ENCODE results near the gene PIGL.
A peak's percentile ranks its signal among the peaks of the same experiment; 100 is the strongest.
"Not testable (repeated sequence)": the region's sequence is repeated elsewhere in the genome, so short reads cannot be mapped to it uniquely, and the experiment has no call there.

Gene PIGL

DNA sequence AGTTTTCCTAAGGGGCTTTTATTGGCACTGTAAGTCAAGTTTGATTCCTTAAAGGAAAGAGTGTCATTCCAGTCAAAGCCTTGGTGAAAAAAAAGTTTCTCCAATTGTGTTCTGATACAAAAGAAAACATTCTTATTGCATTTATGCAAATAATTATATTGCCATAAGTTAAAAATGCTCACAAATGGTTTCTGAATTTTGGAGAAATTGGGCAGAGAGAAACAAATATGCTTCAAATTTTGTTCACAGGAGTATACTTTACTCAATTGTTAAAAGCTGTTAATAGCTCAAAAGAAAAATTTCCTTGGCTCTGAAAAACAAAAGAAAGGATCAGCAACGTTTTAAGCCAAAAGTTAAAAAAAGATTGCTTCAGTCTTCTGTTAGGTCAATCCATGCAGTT lies 60.2 kb downstream of the PIGL start:
- DNase-seq: no peak

DNA sequence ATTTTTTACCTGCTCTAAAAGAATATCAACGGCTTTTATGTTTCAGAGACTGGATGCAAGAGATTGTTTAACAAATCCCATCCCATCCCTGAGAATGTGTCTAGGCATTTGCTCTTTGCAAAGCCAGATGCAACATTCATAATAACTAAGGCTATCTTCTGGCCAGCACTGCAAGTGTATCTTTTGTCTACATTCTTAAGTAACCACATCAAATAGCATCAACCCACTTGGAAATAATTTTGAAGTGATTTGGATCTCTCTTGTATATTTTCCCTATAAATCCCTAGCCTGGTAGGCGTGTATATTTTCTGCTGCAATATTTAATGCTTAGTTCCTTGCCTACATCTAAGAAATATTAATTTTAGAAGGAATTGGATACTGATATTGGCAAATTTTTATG lies 64.3 kb downstream of the PIGL start:
- no peak for DNase-seq

DNA sequence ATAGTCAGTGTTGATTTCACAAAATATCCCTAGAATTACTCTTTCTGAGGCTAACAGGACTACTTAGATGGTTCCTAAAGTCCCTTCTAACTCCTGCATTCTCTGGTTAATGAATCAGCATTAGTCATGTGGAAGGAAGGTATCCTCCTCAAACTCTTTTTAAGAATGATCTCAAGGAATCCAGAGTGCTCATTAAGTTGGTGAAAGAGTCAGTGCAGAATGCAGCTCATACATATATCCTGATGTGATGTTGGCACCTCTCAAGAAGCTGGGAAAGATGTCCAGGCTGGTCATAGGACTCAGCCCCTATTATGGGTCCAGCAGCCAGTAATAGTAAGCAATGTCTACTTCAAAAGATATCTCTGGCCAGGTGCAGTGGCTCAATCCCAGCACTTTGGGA lies 65.5 kb downstream of the PIGL start:
- DNase-seq: no peak

DNA sequence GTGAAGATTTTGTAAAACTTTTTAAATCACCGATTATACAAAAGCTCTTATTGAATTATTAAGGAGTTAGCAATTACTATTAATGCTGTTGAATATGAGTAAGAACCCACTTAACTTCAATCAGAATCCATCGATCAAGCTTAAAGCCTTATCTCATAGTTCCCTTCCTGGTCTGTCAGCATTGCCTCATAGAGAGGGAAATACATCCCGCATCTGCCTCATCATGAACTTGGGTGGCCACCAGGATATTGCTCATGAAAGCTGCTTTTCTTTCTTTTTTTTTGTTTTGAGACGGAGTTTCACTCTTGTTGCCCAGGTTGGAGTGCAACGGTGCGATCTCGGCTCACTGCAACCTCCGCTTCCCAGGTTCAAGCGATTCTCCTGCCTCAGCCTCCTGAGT lies 66.7 kb downstream of the PIGL start:
- no peak for DNase-seq

DNA sequence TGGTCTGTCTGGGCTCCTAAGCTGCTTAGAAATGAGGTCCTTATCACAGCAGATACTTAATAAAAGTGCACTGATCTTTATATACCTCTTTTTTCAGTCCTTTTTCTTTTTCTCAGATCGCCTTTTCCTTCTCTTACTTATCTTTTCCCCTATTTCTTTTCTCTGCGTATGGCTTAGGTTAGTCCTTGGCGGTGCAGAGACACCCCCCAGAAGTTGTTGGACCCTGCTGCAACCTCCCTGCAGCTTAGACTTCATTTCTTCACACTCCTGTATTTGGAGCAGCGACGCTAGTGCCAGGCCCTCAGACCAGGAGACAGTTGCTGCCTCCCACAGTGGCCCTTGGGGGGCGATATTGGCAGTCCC lies 68.6 kb downstream of the PIGL start:
- DNase-seq: no peak

DNA sequence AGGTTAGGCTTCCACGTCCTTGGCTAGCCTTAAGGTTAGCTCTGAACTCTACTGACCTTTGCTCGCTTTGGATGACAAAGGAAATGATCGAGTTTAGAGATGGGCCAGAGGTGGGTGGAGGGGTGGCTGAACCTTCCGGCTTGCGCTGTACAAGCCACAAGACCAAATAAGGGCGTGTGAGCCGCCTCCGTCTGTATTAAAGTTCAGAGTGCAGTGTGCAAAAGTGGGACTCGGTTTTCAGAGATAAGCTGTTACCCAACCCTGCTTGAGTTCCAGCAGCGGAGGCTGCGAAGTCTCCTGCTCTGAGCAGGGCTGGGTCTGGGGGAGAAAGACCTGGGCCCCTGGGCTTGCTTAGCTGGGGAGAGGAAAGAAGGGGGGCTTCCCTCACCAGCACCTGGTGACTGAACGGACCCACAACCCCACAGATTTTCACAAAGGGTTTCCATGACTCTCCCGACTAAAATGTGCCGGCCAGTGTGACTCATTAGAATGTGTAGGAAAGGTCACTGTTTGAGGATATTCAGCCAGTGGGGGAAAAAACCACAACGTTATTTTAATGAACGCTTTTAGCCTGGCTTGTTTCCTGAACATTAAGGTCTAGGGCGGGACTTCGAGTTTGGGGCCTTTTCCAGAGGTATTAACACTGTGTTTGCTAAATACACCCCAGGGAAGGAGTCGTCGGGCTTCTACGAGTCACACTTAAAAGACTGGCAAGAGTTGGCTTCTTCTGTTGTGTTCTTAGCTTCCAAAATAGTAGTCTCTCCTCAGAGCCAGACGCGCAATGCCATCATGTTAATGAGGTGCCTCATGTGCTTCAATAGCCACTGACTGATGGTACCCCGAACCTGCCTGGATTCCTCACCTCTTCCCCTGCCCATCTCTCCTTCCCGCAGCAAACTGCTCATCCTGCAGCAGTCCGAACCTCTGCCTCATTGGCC lies 69.3 kb downstream of the PIGL start:
- DNase-seq: peak; percentile 69

DNA sequence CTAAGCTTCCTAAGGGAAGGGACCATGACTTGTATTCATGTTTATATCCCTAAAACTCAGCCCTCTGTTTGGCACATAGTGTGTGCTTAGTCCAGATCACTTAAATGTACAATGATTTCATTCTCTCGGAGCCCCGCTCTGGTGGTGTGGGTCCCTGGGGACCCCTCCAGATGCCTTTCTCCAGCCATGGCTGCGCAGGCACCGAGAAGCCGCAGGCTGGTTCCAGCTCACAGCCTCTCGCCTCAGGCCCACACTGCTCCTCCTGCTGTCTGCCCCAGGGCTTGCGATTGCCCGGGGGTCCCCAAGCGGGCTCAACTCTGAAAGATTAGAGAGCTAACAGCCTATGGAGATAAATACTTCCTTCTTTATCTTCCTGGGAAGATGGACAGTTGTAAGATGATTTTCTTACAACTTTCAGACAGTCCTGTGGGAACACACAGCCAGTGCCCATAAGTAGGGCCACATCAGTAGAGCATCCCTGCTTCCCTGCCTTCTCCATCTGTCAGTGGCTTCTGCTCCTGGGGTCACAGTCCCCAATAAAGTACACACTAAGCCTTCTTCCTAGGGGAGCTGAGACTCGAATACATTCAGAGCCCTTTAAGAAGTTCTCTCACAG lies 70.0 kb downstream of the PIGL start:
- DNase-seq: no peak

DNA sequence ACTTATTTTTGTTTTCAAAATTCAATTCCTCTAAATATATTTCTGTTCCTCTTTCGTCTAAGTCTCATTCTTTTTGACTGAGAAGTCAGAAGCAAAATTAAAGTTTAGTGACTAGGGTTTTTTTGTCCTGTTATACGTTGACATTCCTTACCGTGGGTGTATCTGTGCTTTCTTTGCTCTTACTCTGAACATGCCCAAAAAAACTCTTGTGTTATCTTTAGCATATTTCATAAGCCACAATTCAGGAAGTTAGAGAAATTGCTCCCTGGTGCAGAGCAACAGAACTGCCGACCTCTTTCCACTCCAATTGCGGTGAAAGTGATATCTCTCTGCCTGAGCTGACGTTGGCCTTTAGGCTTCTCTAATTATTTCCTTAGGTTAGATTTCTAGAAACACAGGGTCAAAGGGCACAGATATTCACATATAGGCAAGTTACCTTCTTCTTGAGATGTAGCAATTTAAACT lies 70.6 kb downstream of the PIGL start:
- no peak for DNase-seq

DNA sequence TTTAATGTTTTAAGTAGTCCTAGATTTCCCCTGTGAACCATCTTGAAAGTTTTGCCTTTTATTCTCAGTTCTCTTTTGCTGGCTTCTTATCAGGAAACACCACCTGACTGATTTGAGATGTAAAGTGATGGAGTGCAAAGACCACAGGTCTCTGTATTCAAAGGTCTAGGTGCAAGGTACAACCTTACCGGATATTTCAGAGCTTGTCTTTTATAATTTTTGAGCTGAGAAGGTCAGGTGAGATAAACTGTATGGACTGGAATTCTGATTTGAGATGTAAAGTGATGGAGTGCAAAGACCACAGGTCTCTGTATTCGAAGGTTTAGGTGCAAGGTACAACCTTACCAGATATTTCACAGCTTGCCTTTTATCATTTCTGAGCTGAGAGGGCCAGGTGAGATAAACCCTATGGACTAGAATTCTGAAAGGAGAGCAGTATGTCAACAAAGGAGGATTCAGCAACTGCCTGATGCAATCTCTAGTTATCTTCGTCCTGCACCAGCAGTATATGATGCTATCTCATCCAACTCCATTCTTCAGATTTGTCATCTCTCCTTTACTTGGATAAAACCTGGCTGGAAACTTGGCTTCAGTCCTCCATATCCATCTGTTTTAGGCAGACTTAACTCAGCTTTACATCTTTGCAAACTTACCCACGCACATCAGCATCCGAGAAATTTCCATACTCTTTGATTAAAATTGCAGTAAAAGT lies 72.0 kb downstream of the PIGL start:
- DNase-seq: no peak

DNA sequence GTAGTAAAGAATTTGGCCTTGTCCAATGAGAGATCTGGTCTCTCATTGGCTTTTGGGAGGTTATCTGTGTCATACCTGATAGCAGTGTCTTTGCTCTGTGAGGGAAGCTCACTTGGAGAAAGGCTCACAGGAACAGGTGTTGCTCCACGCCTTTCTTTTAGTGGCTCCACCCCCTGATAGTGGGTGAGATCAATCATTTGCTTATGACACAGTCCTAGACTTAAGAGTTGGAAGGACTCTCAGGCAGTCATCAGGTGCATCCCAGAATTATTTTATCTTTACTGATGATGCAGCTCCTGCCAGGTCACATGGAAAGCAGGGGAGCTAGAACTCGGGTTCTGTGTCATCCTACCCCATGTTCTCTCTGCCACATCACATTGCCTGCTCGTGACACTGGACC lies 76.9 kb downstream of the PIGL start:
- DNase-seq: no peak

DNA sequence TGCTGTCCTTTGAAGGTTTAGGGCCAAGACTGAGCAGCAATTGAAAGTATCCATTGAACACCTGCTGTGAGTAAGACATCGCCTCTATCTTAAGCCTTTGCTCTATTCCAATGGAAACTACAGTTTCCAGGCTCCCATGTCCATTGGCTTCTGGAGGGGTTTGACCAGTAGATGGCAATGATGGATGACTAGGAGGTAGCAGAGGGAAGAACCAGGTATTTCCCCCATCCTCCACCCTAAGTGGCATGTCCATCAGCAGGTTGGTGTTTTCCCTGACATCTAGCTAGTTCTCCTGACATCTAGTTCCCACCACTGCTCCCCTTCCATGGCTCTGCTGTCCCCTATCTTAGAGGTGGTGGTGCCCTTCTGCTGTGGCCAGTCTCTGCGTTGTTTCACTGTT lies 77.5 kb downstream of the PIGL start:
- DNase-seq: no peak

DNA sequence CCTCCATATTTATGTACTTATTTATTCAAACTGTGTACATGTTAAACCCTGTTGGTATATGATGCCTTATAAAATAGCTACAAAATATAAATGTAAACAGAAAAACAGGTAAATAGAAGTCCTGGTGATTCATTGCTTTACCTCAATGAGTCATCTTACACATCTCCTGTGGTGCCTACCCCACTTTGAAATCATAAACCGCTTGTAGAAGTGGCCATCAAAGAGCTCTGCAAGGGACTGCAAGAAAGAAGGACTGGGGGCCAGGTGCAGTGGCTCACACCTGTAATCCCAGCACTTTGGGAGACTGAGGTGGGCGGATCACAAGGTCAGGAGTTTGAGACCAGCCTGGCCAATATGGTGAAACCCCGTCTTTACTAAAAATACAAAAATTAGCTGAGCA lies 79.1 kb downstream of the PIGL start:
- DNase-seq: not testable (repeated sequence)

DNA sequence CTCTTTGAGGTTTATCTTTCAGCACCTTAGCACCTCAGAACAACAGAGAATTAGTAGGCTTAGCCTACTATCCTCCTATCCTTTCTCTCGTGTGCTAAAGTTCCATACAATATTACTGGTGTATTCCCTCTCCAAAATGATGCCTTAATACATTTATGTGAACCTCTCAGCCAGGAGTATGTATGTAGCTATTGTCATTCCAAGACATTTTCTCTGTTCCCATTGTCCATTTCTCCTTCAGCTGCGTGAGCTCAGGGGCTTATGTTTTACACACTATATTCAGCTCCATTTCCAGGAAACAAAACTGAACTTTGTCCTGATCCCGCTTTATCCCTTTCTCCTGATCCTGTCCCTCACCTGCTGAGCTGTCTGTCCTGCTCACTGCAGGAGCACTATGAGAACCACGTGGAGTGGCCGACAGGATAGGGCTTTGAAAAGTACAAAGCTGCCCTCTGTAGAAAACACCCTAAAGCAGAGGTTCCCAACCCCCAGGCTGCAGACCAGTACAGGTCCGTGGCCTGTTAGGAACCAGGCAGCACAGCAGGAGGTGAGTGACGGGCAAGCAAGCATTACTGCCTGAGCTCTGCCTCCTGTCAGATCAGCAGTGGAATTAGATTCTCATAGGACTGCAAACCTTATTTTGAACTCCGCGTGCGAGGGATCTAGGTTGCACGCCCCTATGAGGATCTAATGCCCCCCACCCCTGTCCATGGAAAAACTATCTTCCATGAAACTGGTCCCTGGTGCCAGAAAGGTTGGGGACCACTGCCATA lies 80.5 kb downstream of the PIGL start:
- DNase-seq: no peak

DNA sequence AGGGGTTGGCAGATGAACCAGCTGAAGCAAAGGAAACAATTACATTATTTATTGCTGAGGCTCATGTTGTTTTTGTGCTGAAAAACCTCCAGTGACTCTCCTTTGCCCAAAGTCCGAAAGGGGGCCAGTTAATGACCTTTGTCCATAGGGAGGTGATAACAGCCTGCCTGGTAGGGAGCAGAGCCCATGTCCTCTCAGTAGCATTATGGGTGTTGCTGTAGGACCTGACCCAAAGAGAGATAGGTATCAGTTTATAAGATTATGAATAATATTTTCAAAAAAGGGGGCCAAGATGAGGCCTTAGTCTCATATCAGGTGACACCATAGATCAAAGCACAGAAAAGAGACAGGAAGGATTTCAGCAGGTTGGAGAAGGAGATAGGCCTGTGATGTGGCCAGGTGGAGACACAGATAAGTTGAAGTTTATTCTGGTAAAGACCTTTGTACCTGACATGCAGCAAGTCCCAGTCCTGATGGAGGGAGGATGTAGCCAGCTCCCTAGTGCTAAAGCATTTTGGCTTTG lies 81.2 kb downstream of the PIGL start:
- DNase-seq: no peak

DNA sequence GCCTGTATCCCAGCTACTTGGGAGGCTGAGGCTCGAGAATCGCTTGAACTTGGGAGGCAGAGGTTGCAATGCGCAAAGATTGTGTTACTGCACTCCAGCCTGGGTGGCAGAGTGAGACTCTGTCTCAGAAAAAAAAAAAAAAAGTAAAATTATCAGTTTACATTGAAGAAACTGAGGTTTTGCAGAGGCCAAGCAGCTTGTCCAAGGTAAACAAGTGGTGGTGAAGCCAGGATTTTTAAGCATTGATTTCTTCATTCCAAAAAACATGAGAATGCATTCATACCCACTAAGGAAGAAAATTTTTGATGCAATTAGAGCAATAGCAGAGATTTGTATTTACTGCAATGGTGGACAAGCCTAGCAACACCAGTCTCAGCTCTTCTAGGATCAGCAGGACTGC lies 83.5 kb downstream of the PIGL start:
- DNase-seq: no peak

DNA sequence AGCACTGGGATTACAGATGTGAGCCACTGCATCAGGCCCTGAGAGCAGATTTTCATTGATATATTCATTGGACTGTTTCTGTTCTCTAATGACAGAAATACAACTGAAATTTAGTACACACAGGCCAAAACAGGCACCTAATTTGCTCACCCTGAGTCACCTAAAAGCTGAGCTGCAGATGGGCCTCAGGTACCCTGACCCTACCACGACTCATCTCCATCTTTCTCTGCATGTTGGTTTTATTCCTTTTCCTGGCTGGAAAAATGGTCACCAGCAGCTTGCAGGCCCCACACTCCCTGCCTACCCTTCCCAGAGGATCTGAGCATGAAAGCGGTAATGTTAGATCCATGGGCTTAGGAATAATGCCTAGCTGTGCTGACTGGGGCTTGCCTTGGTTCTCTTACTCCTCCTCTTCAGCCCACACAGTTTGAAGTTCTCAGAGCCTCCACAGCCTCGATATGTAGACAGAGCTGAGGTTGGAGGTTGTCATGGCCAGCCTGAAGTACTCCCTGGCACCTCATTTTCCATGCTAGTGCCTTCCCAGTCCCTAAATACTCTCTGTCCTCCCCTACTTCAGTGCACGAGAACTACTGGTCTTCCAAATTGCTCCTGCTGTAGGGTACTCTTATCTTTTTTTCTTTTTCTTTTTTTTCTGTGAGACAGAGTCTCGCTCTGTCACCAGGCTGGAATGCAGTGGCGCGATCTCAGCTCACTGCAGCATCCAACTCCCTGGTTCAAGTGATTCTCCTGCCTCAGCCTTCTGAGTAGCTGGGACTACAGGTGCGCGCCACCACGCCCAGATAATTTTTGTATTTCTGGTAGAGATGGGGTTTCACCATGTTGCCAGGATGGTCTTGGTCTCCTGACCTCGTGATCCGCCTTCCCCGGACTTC lies 85.2 kb downstream of the PIGL start:
- no peak for DNase-seq

DNA sequence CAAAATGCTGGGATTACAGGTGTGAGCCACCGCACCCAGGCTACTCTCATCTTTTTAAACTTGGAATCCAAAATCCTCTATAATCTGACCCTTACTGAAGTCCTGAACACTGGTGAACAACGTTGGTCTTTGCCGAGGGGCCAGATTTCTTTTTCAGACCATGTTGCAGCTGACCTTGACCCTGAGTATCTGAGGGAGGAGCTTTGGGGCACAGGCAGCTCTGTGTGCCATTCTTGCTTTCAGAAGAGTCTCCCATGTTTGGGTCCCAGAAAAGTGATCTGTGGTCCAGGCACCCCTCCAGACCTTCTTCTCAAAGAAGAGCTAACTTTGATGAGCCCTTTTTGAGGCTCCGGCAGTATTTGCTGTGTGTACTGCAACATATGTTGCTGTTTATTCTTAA lies 85.8 kb downstream of the PIGL start:
- DNase-seq: no peak

DNA sequence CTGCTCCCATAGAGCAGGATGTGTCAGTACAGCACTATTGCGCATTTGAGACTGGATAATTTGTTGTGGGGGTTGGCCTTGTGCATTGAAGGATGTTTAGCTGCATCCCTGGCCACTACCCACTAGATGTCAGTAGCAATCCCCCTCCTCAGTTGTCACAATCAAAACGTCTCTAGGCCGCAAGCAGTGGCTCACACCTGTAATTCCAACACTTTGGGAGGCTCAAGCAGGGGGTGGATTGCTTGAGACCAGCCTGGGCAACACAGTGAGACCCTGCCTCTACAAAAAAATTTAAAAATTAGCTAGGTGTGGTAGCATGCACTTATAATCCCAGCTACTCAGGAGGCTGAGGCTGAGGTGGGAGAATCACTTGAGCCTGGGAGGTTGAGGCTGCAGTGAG lies 87.8 kb downstream of the PIGL start:
- no peak for DNase-seq

DNA sequence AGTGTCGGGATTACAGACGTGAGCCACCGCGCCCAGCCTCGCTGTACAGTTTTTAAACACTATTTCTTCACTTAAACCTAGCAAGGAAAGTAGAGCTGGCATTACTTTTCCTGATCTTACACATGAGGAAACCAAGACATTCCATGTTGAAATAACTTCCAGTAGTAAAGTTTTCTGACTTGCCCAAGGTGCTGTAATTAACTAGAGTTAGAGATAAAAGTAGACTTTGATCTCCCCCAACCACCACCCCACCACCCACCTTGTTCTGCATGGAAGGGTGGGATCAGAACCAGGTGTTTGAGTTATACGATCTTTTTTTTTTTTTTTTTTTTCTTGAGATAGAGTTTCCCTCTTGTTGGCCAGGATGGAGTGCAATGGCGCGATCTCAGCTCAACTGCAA lies 89.2 kb downstream of the PIGL start:
- DNase-seq: no peak

DNA sequence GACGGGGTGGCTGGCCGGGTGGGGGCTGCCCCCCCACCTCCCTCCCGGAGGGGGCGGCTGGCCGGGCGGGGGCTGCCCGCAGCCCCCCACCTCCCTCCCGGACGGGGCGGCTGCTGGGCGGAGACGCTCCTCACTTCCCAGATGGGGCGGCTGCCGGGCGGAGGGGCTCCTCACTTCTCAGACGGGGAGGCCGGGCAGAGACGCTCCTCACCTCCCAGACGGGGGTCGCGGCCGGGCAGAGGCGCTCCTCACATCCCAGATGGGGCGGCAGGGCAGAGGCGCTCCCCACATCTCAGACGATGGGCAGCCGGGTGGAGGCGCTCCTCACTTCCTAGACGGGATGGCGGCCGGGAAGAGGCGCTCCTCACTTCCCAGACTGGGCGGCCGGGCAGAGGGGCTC lies 95.1 kb downstream of the PIGL start:
- not testable (repeated sequence) for DNase-seq

DNA sequence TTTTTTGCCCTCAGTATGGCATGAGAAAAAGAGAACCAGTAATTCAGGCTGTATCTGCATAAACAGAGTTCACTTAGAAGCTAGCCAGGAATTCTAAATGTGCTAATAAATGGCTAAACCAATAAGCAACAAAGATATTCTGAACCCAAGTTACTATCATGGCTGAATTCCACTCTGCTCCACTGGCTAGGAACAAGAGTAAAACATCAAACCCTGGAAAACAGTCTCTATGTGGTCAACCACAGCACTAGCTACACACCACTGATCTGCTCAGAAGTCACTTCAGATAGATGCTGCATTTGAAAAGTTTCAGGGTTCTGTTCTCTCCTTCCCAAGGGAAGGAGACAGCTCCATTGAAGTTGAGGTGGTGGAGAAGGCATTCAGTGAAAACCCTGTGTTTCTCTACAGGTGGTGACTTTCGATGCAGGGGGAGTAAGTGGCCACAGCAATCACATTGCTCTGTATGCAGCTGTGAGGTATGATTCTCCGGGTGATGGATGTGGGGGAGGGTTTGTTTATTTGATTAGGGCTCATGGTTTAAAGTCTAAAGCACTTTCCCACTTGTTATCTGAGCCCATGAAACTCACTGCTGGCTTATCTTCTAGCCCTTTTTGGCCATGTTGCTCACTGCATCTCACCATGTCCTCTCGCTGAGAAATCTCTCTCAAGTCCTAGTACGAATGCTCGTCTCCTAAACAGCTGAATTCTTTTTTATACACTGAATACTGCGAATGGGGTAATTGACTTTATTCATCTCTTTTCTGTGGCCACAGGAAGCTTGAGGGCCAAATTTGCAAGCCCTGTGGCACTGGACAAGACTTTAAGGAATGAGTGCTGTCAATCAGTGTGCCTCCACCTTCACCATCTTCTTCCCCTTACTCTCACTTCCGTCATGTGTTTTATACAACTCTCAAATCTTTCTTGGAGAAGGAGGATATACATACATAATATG lies 96.4 kb downstream of the PIGL start:
- no peak for DNase-seq

Data from 8988T (cell line).